HG03025 (cell line): ENCODE measurements around the gene FCHSD2.
"Not testable (repeated sequence)": the region's sequence is repeated elsewhere in the genome, so short reads cannot be mapped to it uniquely, and the experiment has no call there.

ENCODE experiments used
- ATAC-seq: cut with Tn5 transposase; IDR thresholded peaks from one replicate; pipeline ENCODE4 v1.9.1; 2021; ENCODE audit warnings: mild to moderate bottlenecking, moderate library complexity; ENCODE audit not compliant: unreplicated experiment, low FRiP score

FCHSD2 gene

DNA sequence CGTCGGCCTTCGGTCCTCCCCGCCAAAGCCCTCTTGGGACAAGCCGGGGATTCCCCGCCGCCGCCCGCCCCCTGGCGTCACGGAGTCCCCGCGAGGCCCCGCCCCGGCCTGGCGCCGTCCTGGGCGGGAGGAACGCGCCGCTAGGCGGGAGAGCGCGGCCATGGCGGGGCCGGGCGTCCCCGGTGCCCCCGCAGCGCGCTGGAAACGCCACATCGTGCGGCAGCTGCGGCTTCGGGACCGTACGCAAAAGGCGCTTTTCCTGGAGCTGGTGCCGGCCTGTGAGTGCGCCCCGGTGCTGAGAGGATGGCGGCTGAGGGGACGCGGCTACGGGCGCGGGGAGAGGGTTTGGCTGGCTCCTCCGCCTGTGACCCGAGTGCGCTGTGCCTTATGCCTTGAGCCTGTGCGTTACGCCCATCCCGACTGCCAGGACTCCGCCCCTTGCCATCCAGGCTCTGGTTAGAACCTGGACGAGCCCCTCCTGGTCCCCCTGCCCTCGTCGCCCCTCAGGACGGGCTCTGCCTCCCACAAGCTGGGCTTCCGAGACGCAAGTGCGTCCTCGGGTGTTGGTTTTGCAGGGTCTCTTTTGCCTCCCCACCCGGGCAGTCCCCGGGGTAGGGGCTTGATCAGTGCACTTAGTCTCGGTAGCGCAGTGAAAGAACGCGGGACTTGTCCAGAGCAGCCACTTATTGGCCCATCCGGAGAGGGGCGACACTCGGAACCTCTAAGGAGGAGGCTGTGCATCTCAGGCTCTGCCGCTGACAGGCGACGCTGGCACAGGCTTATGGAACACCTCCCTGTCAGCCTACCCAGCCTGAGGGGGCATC lies 327.6 kb downstream of the FCHSD2 start, which contains the start of gene ATG16L2:
Gene ATG16L2 (plus strand): TSS at position 126 of the 824 bp plus-strand sequence. CDS start 35 bp downstream, at position 161.
- ATAC-seq: peak; percentile 49

GRCh38 chr11:72813740-72814285 lies 328.3 kb downstream of the FCHSD2 start:
- ATAC-seq: peak; percentile 48

- ATAC-seq: peak; percentile 13
Measured at GRCh38 chr11:72812967-72813739, 329.0 kb downstream of the FCHSD2 start.

- ATAC-seq: no peak
Measured at GRCh38 chr11:72812604-72812966, 329.5 kb downstream of the FCHSD2 start.

DNA sequence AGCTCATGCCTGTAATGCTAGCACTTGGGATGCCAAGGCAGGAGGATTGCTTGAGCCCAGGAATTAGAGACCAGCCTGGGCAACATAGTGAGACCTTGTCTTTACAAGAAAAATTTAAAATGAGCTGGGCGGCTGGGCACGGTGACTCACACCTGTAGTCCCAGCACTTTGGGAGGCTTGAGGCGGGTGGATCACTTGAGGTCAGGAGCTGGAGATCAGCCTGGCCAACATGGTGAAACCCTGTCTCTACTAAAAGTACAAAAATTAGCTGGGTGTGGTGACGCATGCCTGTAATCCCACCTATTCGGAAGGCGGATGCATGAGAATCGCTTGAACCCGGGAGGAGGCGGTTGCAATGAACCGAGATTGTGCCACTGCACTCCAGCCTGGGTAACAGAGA lies 330.4 kb downstream of the FCHSD2 start:
- not testable (repeated sequence) for ATAC-seq

DNA sequence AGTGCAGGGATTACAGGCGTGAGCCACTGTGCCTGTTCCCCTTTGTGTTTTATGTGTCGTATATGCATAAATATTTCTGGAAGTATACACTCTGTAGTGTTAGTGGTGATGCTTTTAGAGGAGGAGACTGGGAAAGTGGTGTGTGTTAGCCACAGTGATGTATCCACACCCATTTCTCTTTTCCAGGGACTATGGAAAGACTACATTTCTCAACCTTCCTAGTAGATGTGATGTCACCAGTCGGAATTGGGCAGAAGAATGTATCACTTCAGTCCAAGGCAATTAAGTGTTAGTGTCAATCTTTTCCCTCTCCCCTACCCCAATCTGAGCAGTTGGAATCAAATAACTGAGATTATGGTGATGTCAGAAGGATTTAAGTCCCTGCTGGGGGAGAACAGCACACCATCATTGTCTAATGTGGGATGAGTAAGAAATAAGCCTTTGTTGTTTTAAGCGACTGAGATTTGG lies 333.8 kb downstream of the FCHSD2 start:
- ATAC-seq: no peak

DNA sequence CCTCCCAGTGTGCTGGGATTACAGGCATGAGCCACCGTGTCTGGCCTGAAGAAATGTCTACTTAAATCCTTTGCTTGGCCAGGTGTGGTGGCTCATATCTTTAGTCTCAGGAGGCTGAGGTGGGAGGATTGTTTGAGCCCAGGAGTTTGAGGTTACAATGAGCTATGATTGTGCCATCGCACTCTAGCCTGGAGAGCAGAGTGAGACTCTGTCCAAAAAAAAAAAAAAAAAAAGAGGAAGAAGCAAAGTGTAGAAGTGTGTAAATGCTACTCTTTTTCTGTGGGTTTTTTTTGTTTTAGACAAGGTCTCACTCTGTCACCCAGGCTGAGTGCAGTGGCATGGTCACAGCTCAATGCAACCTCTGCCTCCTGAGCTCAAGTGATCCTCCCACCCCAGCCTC lies 334.3 kb downstream of the FCHSD2 start:
- no peak for ATAC-seq

DNA sequence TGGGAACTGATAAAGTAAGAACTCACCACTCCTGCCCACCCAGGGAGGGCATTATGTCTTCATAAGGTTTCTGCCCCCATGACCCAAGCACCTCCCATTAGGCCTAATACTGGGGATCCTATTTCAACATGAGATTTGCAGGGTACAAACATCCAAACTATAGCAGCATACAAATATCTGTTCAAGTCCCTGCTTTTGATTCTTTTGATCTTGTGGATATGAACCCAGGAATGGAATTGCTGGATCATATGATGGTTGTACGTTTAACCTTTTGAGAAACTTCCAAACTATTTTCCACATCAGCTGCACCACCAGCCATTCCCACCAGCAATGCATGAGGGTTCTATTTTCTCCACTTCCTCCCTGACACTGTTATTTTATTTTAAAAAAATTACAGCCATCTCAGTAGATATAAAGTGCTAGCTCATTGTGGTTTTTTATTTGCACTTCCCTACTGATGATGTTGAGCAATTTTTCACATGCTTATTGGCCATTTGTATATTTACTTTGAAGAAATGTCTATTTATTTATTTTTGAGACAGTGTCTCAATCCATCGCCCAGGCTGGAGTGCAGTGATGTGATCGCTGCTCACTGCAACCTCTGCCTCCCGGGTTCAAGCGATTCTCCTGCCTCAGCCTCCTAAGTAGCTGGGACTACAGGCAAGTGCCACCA lies 335.0 kb downstream of the FCHSD2 start:
- no peak for ATAC-seq

GRCh38 chr11:72806378-72806777 lies 335.7 kb downstream of the FCHSD2 start:
- ATAC-seq: not testable (repeated sequence)

- no peak for ATAC-seq
Measured at GRCh38 chr11:72805216-72805615, 336.9 kb downstream of the FCHSD2 start.

GRCh38 chr11:72802822-72803221 lies 339.3 kb downstream of the FCHSD2 start:
- no peak for ATAC-seq

GRCh38 chr11:72799441-72799840 lies 342.7 kb downstream of the FCHSD2 start:
- no peak for ATAC-seq

GRCh38 chr11:72798361-72798760 lies 343.8 kb downstream of the FCHSD2 start:
- no peak for ATAC-seq

GRCh38 chr11:72793425-72794367 lies 348.4 kb downstream of the FCHSD2 start, which contains the start of gene STARD10:
Gene STARD10, minus strand, starts transcription at chr11:72794047. Its CDS starts 12,866 bp downstream, at chr11:72781181.
- peak; percentile 90 for ATAC-seq

DNA sequence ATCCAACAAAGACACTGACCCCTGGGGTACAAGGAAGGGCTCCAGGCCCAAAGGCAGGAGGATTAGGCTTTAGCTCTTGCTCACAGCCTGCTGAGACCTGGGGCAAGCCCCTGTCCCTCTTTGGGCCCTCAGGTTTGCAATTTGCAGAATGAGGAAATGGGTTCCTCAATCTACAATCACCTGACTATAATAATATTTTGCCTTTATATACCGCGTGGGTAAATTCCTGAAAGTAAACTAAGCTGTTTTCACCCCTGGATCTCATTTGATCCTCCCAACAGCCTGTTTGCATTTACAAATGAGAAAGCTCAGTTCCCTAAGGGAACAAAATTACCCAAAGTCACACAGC lies 349.1 kb downstream of the FCHSD2 start:
- ATAC-seq: no peak

- no peak for ATAC-seq
Measured at GRCh38 chr11:72792437-72793021, 349.6 kb downstream of the FCHSD2 start.

DNA sequence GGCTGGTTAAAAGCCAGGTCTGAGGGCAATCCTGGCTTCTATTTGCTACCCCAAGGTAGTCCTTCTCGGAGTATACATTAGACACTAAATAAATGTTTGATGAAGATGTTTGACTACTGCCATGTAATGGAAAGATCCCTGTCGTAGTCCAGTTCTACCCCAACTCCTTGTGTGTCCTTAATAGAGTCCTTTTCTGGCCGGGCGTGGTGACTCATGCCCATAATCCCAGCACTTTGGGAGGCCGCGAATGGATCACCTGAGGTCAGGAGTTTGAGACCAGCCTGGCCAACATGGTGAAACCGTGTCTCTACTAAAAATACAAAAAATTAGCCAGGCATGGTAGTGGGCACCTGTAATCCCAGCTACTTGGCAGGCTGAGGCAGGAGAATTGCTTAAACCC lies 350.9 kb downstream of the FCHSD2 start:
- ATAC-seq: not testable (repeated sequence)

GRCh38 chr11:72789493-72790131 lies 352.5 kb downstream of the FCHSD2 start:
- ATAC-seq: no peak

DNA sequence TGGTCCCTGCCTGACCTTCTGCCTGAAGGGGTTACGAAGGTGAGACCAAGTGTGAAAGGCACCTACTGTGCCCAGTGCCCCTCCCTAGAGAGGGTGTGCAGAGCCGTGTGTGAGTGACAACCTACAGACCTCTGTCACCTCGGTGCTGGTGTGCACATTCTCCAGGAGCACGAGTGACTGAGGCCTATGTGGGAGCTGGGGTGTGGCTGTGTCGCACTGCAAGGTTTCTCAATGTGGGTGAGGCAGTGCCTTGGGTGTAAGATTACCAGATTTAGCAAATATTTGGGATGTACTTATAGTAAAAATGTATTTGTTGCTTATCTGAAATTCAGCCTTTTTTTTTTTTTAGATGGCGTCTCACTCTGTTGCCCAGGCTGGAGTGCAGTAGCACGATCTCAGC lies 353.9 kb downstream of the FCHSD2 start:
- no peak for ATAC-seq
